NT2/D1 (cell line): ENCODE results near the gene TAS1R3.

Source experiments
- DNase-seq: peaks from one replicate; pipeline ENCODE4 v3.0.0-alpha.2; 2011; ENCODE audit warnings: low read depth, low spot score
- H3K27me3 ChIP-seq: 2 replicates; pipeline ENCODE4 v1.6.0; 2011; ENCODE audit warnings: mild to moderate bottlenecking; ENCODE audit not compliant: insufficient read length, insufficient read depth
- H3K36me3 ChIP-seq: 2 replicates; pipeline ENCODE4 v1.6.1; 2011; ENCODE audit warnings: mild to moderate bottlenecking, low read length, mixed read lengths; ENCODE audit not compliant: insufficient read depth, insufficient read length
- H3K4me1 ChIP-seq: 2 replicates; pipeline ENCODE4 v1.5.1; 2011; ENCODE audit not compliant: insufficient read depth, insufficient read length
- H3K4me3 ChIP-seq: 2 replicates; pipeline ENCODE4 v1.5.1; 2011; ENCODE audit warnings: low read depth; ENCODE audit not compliant: insufficient read length
- H3K9ac ChIP-seq: 2 replicates; pipeline ENCODE4 v1.6.0; 2011; ENCODE audit warnings: low read depth; ENCODE audit not compliant: insufficient read length
- H3K9me3 ChIP-seq: 2 replicates; pipeline ENCODE4 v1.5.1; 2011; ENCODE audit warnings: mild to moderate bottlenecking, low read length; ENCODE audit not compliant: insufficient read depth
- SUZ12 ChIP-seq: IDR thresholded peaks from 2 replicates; pipeline ENCODE4 v1.6.1; 2011; ENCODE audit not compliant: insufficient read length, insufficient read depth; ENCODE audit errors: extremely low read depth
- YY1 ChIP-seq: IDR thresholded peaks from 2 replicates; pipeline ENCODE4 v1.6.1; 2011; ENCODE audit not compliant: insufficient read length, insufficient read depth
- ZNF274 ChIP-seq: IDR thresholded peaks from 2 replicates; pipeline ENCODE4 v1.6.1; 2011; ENCODE audit warnings: mild to moderate bottlenecking, low read depth, low read length

TAS1R3 gene

GRCh38 chr1:1371746-1372711, 40.9 kb downstream of the TAS1R3 start:
- peaks cover 42% of the 10 kb centered on the region for H3K36me3 ChIP-seq
- no peak overlapping the region for H3K4me3 ChIP-seq
- TF ChIP-seq YY1 (no peak), ZNF274 (no peak), SUZ12 (no peak)
- 0 out of 2 replicates have a peak, but pooled peaks cover 2% of the 10 kb centered on the region for H3K9me3 ChIP-seq
- DNase-seq, result no peak
- peak overlapping the region; percentile 42 for H3K9ac ChIP-seq
- no peaks in the 10 kb centered on the region for H3K27me3 ChIP-seq
- H3K4me1 ChIP-seq, result peaks cover 3% of the 10 kb centered on the region

- peaks cover 3% of the 10 kb centered on the region for H3K4me1 ChIP-seq
- no peak for DNase-seq
- H3K9me3 ChIP-seq, result no peaks in the 10 kb centered on the region
- H3K4me3 ChIP-seq, result no peak overlapping the region
- no peaks in the 10 kb centered on the region for H3K27me3 ChIP-seq
- peaks cover 42% of the 10 kb centered on the region for H3K36me3 ChIP-seq
- no peak for TF ChIP-seq SUZ12
- no peak for TF ChIP-seq YY1
- no peak for TF ChIP-seq ZNF274
- H3K9ac ChIP-seq, result peak overlapping the region; percentile 90
Observed at GRCh38 chr1:1373051-1373814, 42.2 kb downstream of the TAS1R3 start.

- peak overlapping the region; percentile 92 for H3K4me3 ChIP-seq
Observed at GRCh38 chr1:1373815-1374588, 42.9 kb downstream of the TAS1R3 start.

GRCh38 chr1:1374589-1374928, 43.5 kb downstream of the TAS1R3 start:
- TF ChIP-seq YY1 (no peak), ZNF274 (no peak), SUZ12 (no peak)
- H3K27me3 ChIP-seq, result no peaks in the 10 kb centered on the region
- peaks cover 42% of the 10 kb centered on the region for H3K36me3 ChIP-seq

More at GRCh38 chr1:1373815-1374588, 42.9 kb downstream of the TAS1R3 start:
- no peak for DNase-seq
- Histone ChIP-seq H3K27me3 (no peaks in the 10 kb centered on the region), H3K36me3 (peaks cover 42% of the 10 kb centered on the region), H3K4me1 (peaks cover 3% of the 10 kb centered on the region), H3K9me3 (no peaks in the 10 kb centered on the region), H3K9ac (peak overlapping the region; percentile 90)
- no peak for TF ChIP-seq SUZ12
- no peak for TF ChIP-seq ZNF274
- no peak for TF ChIP-seq YY1

GRCh38 chr1:1374929-1375662, 44.0 kb downstream of the TAS1R3 start, which contains the start of gene AURKAIP1:
TSS of gene AURKAIP1 (minus strand) at chr1:1375207. CDS start at chr1:1374756, 451 bp downstream.
- peak; percentile 96 for DNase-seq
- H3K27me3 ChIP-seq, result no peaks in the 10 kb centered on the region
- H3K4me1 ChIP-seq, result peaks cover 3% of the 10 kb centered on the region
- peak within 1 kb of the TSS; percentile 92 for H3K4me3 ChIP-seq
- peaks cover 42% of the 10 kb centered on the region for H3K36me3 ChIP-seq
- no peaks in the 10 kb centered on the region for H3K9me3 ChIP-seq
- no peak for TF ChIP-seq SUZ12
- no peak for TF ChIP-seq ZNF274
- no peak for TF ChIP-seq YY1
- H3K9ac ChIP-seq, result peak within 1 kb of the TSS; percentile 90

More at GRCh38 chr1:1374589-1374928, 43.5 kb downstream of the TAS1R3 start:
- Histone ChIP-seq H3K4me3 (peak overlapping the region; percentile 92), H3K4me1 (peaks cover 3% of the 10 kb centered on the region), H3K9me3 (no peaks in the 10 kb centered on the region), H3K9ac (peak overlapping the region; percentile 90)
- no peak for DNase-seq

- H3K9me3 ChIP-seq, result no peaks in the 10 kb centered on the region
- H3K4me1 ChIP-seq, result peaks cover 3% of the 10 kb centered on the region
- peaks cover 42% of the 10 kb centered on the region for H3K36me3 ChIP-seq
- DNase-seq, result no peak
- H3K9ac ChIP-seq, result no peak overlapping the region
- H3K4me3 ChIP-seq, result no peak overlapping the region
- TF ChIP-seq SUZ12 (no peak), ZNF274 (no peak), YY1 (no peak)
- no peaks in the 10 kb centered on the region for H3K27me3 ChIP-seq
Observed at GRCh38 chr1:1376551-1377226, 45.6 kb downstream of the TAS1R3 start.
